HepG2 (cell line): ENCODE results near the gene PSMB11. TPM values are rescaled to one million over a fixed set of nuclear protein-coding genes. Genes with fewer than 3 reads are reported as not detected.
A peak's percentile ranks its signal among the peaks of the same experiment; 100 is the strongest.

Experiments
- ATAC-seq: fragments of 200-7000 bp; cut with Tn5 transposase; 3 replicates; pipeline ENCODE4 v1.9.1; 2020; ENCODE audit warnings: mild to moderate bottlenecking, moderate library complexity
- BruUV-seq: library from RNA; stranded (reverse); fragments of 400-500 nt; replicated peaks from 2 replicates; lab custom pipeline; 2021; lab: Mats Ljungman, UMichigan
- CTCF ChIA-PET: fragments of 300-600 bp; formaldehyde crosslinking; extraction: SDS; loops from one replicate; lab custom pipeline; 2021; ENCODE audit warnings: low total read pairs, inconsistent platforms, low intra/inter-chr PET ratio; lab: Yijun Ruan, JAX
- POLR2A ChIA-PET: fragments of 350-600 bp; sonication (Branson Sonifier 250); formaldehyde crosslinking; loops from one replicate; lab custom pipeline; 2020; ENCODE audit warnings: antibody characterized with exemption, inconsistent platforms; lab: Yijun Ruan, JAX
- DNase-seq: peaks from one replicate; pipeline ENCODE4 v3.0.0-alpha.2; 2015; ENCODE audit warnings: low spot score
- FAIRE-seq: peaks from 3 replicates; lab custom pipeline; 2011; peaks lifted over from hg19 to GRCh38; lab: Jason Lieb, UNC
- H2AFZ ChIP-seq: one replicate; pipeline ENCODE4 v1.6.1; 2011; ENCODE audit warnings: low read length, inconsistent platforms
- H3K27ac ChIP-seq: fragments of 300-600 bp; 3 replicates; pipeline ENCODE4 v1.8.0; 2011; ENCODE audit warnings: mixed run types, mild to moderate bottlenecking, mixed read lengths, low read length, inconsistent platforms; ENCODE audit not compliant: insufficient read depth; ENCODE audit errors: extremely low read length
- H3K27me3 ChIP-seq, 2 experiments: fragments of 200-600 bp in 1 of 2; 2 replicates in 1 of 2; 3 replicates in 1 of 2; pipeline versions ENCODE4 v1.6.0 to v1.8.0; 2011; ENCODE audit warnings: low read length in 2 of 2, mild to moderate bottlenecking in 2 of 2, moderate library complexity in 2 of 2, inconsistent platforms in 1 of 2; ENCODE audit not compliant: insufficient read depth in 2 of 2, control insufficient read depth in 1 of 2
- H3K36me3 ChIP-seq, 2 experiments: fragments of 200-600 bp in 1 of 2; replicated peaks in 1 of 2; 2 replicates in 1 of 2; 3 replicates in 1 of 2; pipeline versions ENCODE4 v1.5.1 to v1.8.0; 2011; ENCODE audit warnings: low read length in 2 of 2, inconsistent platforms in 1 of 2; ENCODE audit not compliant: insufficient read depth in 2 of 2, control insufficient read depth in 1 of 2
- H3K4me1 ChIP-seq: 2 replicates; pipeline ENCODE4 v1.5.1; 2012; ENCODE audit warnings: low read length, inconsistent platforms; ENCODE audit not compliant: insufficient read depth
- H3K4me2 ChIP-seq: 2 replicates; pipeline ENCODE4 v1.6.0; 2011; ENCODE audit warnings: low read depth, low read length, inconsistent platforms
- H3K4me3 ChIP-seq, 3 experiments: fragments of 200-600 bp in 1 of 3; sonication (generic), shearing (Covaris generic) in 1 of 3; replicated peaks in 1 of 3; 2 replicates each; pipeline ENCODE4 v1.5.1; 2011 to 2016; ENCODE audit warnings: low read length in 3 of 3, inconsistent platforms in 2 of 3, low read depth in 2 of 3, mild to moderate bottlenecking in 2 of 3, control low read depth in 1 of 3, mixed read lengths in 1 of 3; ENCODE audit not compliant: insufficient read depth in 1 of 3
- H3K79me2 ChIP-seq: one replicate; pipeline ENCODE4 v1.6.1; 2011; ENCODE audit warnings: low read length, inconsistent platforms; ENCODE audit not compliant: insufficient read depth
- H3K9ac ChIP-seq: 2 replicates; pipeline ENCODE4 v1.6.0; 2011; ENCODE audit warnings: mild to moderate bottlenecking, low read depth, low read length, inconsistent platforms; ENCODE audit not compliant: insufficient read depth
- H3K9me3 ChIP-seq: 2 replicates; pipeline ENCODE4 v1.5.1; 2012; ENCODE audit warnings: mild to moderate bottlenecking, low read length
- H4K20me1 ChIP-seq: 2 replicates; pipeline ENCODE4 v1.6.0; 2011; ENCODE audit warnings: inconsistent platforms, mild to moderate bottlenecking, low read length, moderate library complexity; ENCODE audit not compliant: insufficient read depth
- CHD2 ChIP-seq: IDR thresholded peaks from 2 replicates; pipeline ENCODE4 v1.6.1; 2011; ENCODE audit warnings: low read depth, low read length, improper control_type of control experiment
- FOXP1 ChIP-seq, 2 experiments: fragments of 450-650 bp in 1 of 2; IDR thresholded peaks; 2 replicates each; pipeline ENCODE4 v1.6.1; 2017 to 2018; ENCODE audit warnings: antibody characterized with exemption in 1 of 2
- HDAC1 ChIP-seq: sonication (generic); formaldehyde crosslinking; IDR thresholded peaks from 2 replicates; pipeline ENCODE4 v1.5.1; 2020; ENCODE audit warnings: mild to moderate bottlenecking, missing genetic modification reagents
- NR3C1 ChIP-seq: sonication (generic); formaldehyde crosslinking; IDR thresholded peaks from 2 replicates; pipeline ENCODE4 v1.4.0; 2020; ENCODE audit warnings: missing genetic modification reagents
- PHF8 ChIP-seq: sonication (generic); formaldehyde crosslinking; IDR thresholded peaks from 2 replicates; pipeline ENCODE4 v1.5.0; 2020; ENCODE audit warnings: missing genetic modification reagents
- RFXANK ChIP-seq: IDR thresholded peaks from 2 replicates; pipeline ENCODE4 v1.6.1; 2016
- SALL2 ChIP-seq: sonication (generic); formaldehyde crosslinking; IDR thresholded peaks from 2 replicates; pipeline ENCODE4 v1.8.1; 2023; ENCODE audit warnings: mild to moderate bottlenecking, missing genetic modification reagents, inconsistent platforms
- SMAD1 ChIP-seq: sonication (generic); formaldehyde crosslinking; IDR thresholded peaks from 2 replicates; pipeline ENCODE4 v1.4.0; 2020; ENCODE audit warnings: missing genetic modification reagents, low read depth, mild to moderate bottlenecking, borderline replicate concordance
- SPEN ChIP-seq: sonication (generic); formaldehyde crosslinking; IDR thresholded peaks from 2 replicates; pipeline ENCODE4 v1.5.1; 2020; ENCODE audit warnings: low read depth, mild to moderate bottlenecking, missing genetic modification reagents
- TOPORS ChIP-seq: sonication (generic); formaldehyde crosslinking; IDR thresholded peaks from 2 replicates; pipeline ENCODE4 v1.8.0; 2023; ENCODE audit warnings: mild to moderate bottlenecking, missing genetic modification reagents
- YEATS4 ChIP-seq: sonication (generic); formaldehyde crosslinking; IDR thresholded peaks from 2 replicates; pipeline ENCODE4 v1.4.0; 2020; ENCODE audit warnings: missing genetic modification reagents, borderline replicate concordance
- ZFP41 ChIP-seq: sonication (generic); formaldehyde crosslinking; IDR thresholded peaks from 2 replicates; pipeline ENCODE4 v1.4.0; 2020; ENCODE audit warnings: mild to moderate bottlenecking, missing genetic modification reagents, borderline replicate concordance
- ZNF101 ChIP-seq: sonication (generic); formaldehyde crosslinking; IDR thresholded peaks from 2 replicates; pipeline ENCODE4 v1.4.0; 2020; ENCODE audit warnings: mild to moderate bottlenecking, low read depth, missing genetic modification reagents, borderline replicate concordance
- ZNF138 ChIP-seq: sonication (generic); formaldehyde crosslinking; IDR thresholded peaks from 2 replicates; pipeline ENCODE4 v1.5.0; 2020; ENCODE audit warnings: mild to moderate bottlenecking, low read depth, missing genetic modification reagents
- ZNF224 ChIP-seq: sonication (generic); formaldehyde crosslinking; IDR thresholded peaks from 2 replicates; pipeline ENCODE4 v1.5.0; 2020; ENCODE audit warnings: mild to moderate bottlenecking, missing genetic modification reagents
- ZNF296 ChIP-seq: sonication (generic); formaldehyde crosslinking; conservative IDR thresholded peaks from 2 replicates; pipeline ENCODE4 v1.5.0; 2020; ENCODE audit warnings: mild to moderate bottlenecking, missing genetic modification reagents
- ZNF30 ChIP-seq: sonication (generic); formaldehyde crosslinking; IDR thresholded peaks from 2 replicates; pipeline ENCODE4 v1.5.0; 2020; ENCODE audit warnings: mild to moderate bottlenecking, missing genetic modification reagents
- ZNF446 ChIP-seq: sonication (generic); formaldehyde crosslinking; IDR thresholded peaks from 2 replicates; pipeline ENCODE4 v1.5.0; 2020; ENCODE audit warnings: mild to moderate bottlenecking, missing genetic modification reagents
- ZNF674 ChIP-seq: sonication (generic); formaldehyde crosslinking; IDR thresholded peaks from 2 replicates; pipeline ENCODE4 v1.5.0; 2020; ENCODE audit warnings: low read depth, mild to moderate bottlenecking, missing genetic modification reagents
- ZNF747 ChIP-seq: sonication (generic); formaldehyde crosslinking; IDR thresholded peaks from 2 replicates; pipeline ENCODE4 v1.8.1; 2023; ENCODE audit warnings: missing genetic modification reagents, mild to moderate bottlenecking, borderline replicate concordance
- ZNF850 ChIP-seq: sonication (generic); formaldehyde crosslinking; conservative IDR thresholded peaks from 2 replicates; pipeline ENCODE4 v1.9.0; 2021; ENCODE audit warnings: mild to moderate bottlenecking, missing genetic modification reagents
- ZSCAN12 ChIP-seq: sonication (generic); formaldehyde crosslinking; IDR thresholded peaks from 2 replicates; pipeline ENCODE4 v1.9.0; 2021; ENCODE audit warnings: mild to moderate bottlenecking, missing genetic modification reagents
- WGBS: methylation state at CpG from one replicate; pipeline ENCODE4 v1.1.6; 2017; ENCODE audit warnings: low lambda C conversion rate; 5-methylcytosine and 5-hydroxymethylcytosine counted together
- in situ Hi-C: cut with HindIII; loops from 2 replicates; pipeline ENCODE4 v1.10.0; 2017; ENCODE audit warnings: low pct_unique_long_range_greater_than_20kb; ENCODE audit not compliant: extremely low pct_ligation_motif_present
- intact Hi-C: fragments of 100-400 bp; cut with micrococcal nuclease; formaldehyde crosslinking; loops from one replicate; pipeline ENCODE4 v1.10.0; 2022; ENCODE audit not compliant: unreplicated experiment
- polyA plus RNA-seq, 8 experiments: library from polyadenylated mRNA; depleted of rRNA in 3 of 8; stranded (reverse) in 7 of 8; unstranded in 1 of 8; fragments of >200 nt; fragmentation: Illumina TruSeq in 4 of 8; extraction: Trizol in 4 of 8; gene quantifications; 2 replicates each; pipeline versions ENCODE4 v1.2.1 to v1.2.3, GENCODE V29; 2011 to 2016; ENCODE audit warnings: low read depth in 4 of 8, missing spikeins in 1 of 8, mixed read lengths in 1 of 8; ENCODE audit not compliant: insufficient read depth in 1 of 8
- total RNA-seq, 5 experiments: library from RNA; depleted of rRNA; stranded (reverse); fragments of >200 nt; fragmentation: Illumina TruSeq; extraction: Trizol; gene quantifications; 2 replicates each; pipeline ENCODE4 v1.2.3, GENCODE V29; 2016; ENCODE audit warnings: low read depth in 1 of 5
- TF ChIP-seq, protein P1 (sequence below): IDR thresholded peaks from 2 replicates; pipeline ENCODE4 v1.6.1; 2018; ENCODE audit warnings: missing genetic modification reagents
- TF ChIP-seq, protein P2 (sequence below): sonication (generic); formaldehyde crosslinking; IDR thresholded peaks from 2 replicates; pipeline ENCODE4 v1.8.1; 2023; ENCODE audit warnings: mild to moderate bottlenecking, missing genetic modification reagents, borderline replicate concordance

PSMB11 gene
- total and polyA plus RNA-seq, 2 of the 13 experiments (the other 11 are each of a cell fraction or from before 2014, with no cell fraction given) = not detected

DNA sequence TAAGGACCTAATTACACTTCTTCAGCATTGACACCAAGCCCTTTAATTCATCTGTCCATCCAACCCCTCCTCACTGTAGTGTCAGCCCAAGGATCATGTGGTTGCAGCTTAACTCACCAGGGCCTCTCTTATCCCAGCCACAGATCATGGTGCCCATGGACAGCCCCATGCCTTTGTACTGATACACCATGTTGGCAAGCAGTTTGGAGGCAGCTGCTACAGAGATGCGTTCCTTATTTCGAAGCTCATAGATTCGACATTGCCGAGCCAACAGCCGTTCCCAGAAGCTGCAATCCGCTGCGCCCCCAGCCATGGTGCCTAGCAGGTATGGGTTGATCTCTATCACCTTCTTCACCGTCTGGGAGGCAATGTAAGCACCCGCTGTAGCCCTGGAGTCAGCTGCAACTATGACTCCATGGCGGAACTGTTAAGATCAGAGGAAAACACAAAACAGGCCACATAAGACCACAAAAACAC is 8.7 kb upstream of the PSMB11 start (continued):
- TF ChIP-seq ZNF296 (CRISPR knock-in tag) = 0 out of 2 replicates have a peak, but pooled peaks have one; percentile 17

DNA sequence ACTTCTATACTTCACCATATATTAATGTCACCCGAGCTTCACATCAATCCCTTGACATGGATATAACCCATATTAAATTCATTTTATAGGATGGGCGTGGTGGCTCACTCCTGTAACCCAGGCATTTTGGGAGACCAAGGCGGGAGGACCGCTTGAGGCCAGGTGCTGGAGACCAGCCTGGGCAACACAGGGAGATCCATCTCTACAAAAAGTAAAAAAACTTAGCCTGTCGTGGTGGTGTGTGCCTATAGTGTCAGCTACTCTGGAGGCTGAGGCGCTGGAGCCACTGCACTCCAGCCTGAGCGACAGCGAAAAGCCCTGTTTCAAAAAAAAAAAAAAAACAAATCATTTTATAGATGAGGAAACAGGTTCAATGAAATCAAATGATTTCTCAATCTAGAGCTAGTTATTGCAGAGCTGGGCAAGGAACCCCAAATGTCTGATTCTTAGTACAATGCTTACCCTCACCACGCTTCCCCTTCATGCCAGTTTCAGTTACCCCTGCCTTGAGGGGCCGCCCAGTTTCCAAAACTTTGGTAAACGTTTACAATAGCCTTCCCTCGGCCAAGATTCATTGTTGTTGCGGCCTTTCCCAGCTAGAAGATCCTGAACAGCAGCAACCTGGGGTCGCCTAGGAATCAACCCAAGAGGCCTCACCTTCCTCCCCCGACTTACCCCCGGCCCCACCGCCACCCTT is 8.1 kb upstream of the PSMB11 start:
- Histone ChIP-seq H3K79me2 (peaks cover 40% of the 10 kb centered on the region), H2AFZ (no peak overlapping the region), H4K20me1 (no peaks in the 10 kb centered on the region), H3K9ac (peak overlapping the region; percentile 97), H3K36me3 (peaks cover 21 to 34% of the 10 kb centered on the region in 2 experiments), H3K4me1 (peaks cover 44% of the 10 kb centered on the region), H3K4me2 (peak overlapping the region; percentile 92), H3K4me3 (peak overlapping the region; percentile 78 to 86 (median 80)), H3K27ac (peak overlapping the region; percentile 90), H3K9me3 (no peaks in the 10 kb centered on the region), H3K27me3 (no peaks in the 10 kb centered on the region; a peak in 1 of 5 replicates)
- ChIA-PET POLR2A (interaction anchor here (0.9 to 15.1 kb wide), 25 partner anchors 9 to 1237 kb away, joined by 3 to 203 read pairs (median 5); partner anchors contain the start of genes ACIN1, AJUBA, C14orf119 and HAUS4), CTCF (no interaction called here)
- BruUV-seq = TSS peak; percentile 77
- intact Hi-C loops = loop anchor here (1.0 to 2.0 kb wide), 4 partner anchors 24 to 61 kb away; partner anchors contain the start of genes ACIN1, AJUBA, C14orf119 and C14orf93
- FAIRE-seq (no peak), ATAC-seq (peak; percentile 49), DNase-seq (no peak)
- 36% methylated on average over 17 of the region's 17 CpGs for WGBS
- in situ Hi-C loops = no loop called here
- TF ChIP-seq FOXP1 (IDR thresholded peaks at IDR 0.05) (no peak), FOXP1 (CRISPR knock-in tag; IDR thresholded peaks at IDR 0.05) (no peak), ZNF224 (no peak), HDAC1 (CRISPR knock-in tag) (no peak), ZNF747 (0 out of 2 replicates have a peak, but pooled peaks have one; percentile 9), CHD2 (no peak), SPEN (CRISPR knock-in tag) (no peak), ZSCAN12 (CRISPR knock-in tag) (no peak), ZNF30 (CRISPR knock-in tag) (0 out of 2 replicates have a peak, but pooled peaks have one; percentile 25), TOPORS (no peak), ZNF850 (no peak), ZNF138 (CRISPR knock-in tag) (no peak), ZNF674 (CRISPR knock-in tag) (no peak), SMAD1 (CRISPR knock-in tag) (no peak), ZNF101 (CRISPR knock-in tag) (no peak), RFXANK (CRISPR knock-in tag) (no peak), SALL2 (CRISPR knock-in tag) (no peak), YEATS4 (CRISPR knock-in tag) (no peak), ZNF446 (CRISPR knock-in tag) (no peak), NR3C1 (CRISPR knock-in tag) (no peak), PHF8 (no peak), ZFP41 (CRISPR knock-in tag) (0 out of 2 replicates have a peak, but pooled peaks have one; percentile 1)
- TF ChIP-seq, protein P1, sequence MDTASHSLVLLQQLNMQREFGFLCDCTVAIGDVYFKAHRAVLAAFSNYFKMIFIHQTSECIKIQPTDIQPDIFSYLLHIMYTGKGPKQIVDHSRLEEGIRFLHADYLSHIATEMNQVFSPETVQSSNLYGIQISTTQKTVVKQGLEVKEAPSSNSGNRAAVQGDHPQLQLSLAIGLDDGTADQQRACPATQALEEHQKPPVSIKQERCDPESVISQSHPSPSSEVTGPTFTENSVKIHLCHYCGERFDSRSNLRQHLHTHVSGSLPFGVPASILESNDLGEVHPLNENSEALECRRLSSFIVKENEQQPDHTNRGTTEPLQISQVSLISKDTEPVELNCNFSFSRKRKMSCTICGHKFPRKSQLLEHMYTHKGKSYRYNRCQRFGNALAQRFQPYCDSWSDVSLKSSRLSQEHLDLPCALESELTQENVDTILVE (CRISPR knock-in tag) = no peak
- TF ChIP-seq, protein P2, sequence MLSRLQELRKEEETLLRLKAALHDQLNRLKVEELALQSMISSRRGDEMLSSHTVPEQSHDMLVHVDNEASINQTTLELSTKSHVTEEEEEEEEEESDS (CRISPR knock-in tag) = no peak
